Loucy (cell line): Measurements from ENCODE around the gene MYH14.

Source experiments
- H2AFZ ChIP-seq: fragments of 200-600 bp; sonication (generic); 2 replicates; pipeline ENCODE4 v1.6.0; 2016; ENCODE audit warnings: antibody characterized with exemption, mild to moderate bottlenecking, low read length, moderate library complexity
- H3F3A ChIP-seq: fragments of 200-600 bp; 2 replicates; pipeline ENCODE4 v1.6.0; 2016; ENCODE audit warnings: antibody characterized with exemption, low read depth, mild to moderate bottlenecking
- H3K27me3 ChIP-seq: fragments of 200-600 bp; sonication (generic); 2 replicates; pipeline ENCODE4 v1.6.1; 2014; ENCODE audit warnings: low read length, mild to moderate bottlenecking; ENCODE audit not compliant: insufficient read depth, poor library complexity, severe bottlenecking
- H3K36me3 ChIP-seq: fragments of 200-600 bp; sonication (generic); 2 replicates; pipeline ENCODE4 v1.6.1; 2016; ENCODE audit warnings: low read length; ENCODE audit not compliant: insufficient read depth
- H3K4me1 ChIP-seq: fragments of 200-600 bp; sonication (generic); 2 replicates; pipeline ENCODE4 v1.5.1; 2014; ENCODE audit warnings: low read length, mild to moderate bottlenecking; ENCODE audit not compliant: insufficient read depth, poor library complexity, severe bottlenecking
- H3K4me2 ChIP-seq: fragments of 200-600 bp; sonication (generic); 2 replicates; pipeline ENCODE4 v1.6.0; 2014; ENCODE audit warnings: antibody characterized with exemption, low read length, low read depth, mild to moderate bottlenecking; ENCODE audit not compliant: poor library complexity, severe bottlenecking
- H3K4me3 ChIP-seq: fragments of 200-600 bp; sonication (generic); 2 replicates; pipeline ENCODE4 v1.5.1; 2014; ENCODE audit warnings: low read length, mild to moderate bottlenecking, mixed read lengths; ENCODE audit not compliant: poor library complexity, severe bottlenecking
- H3K79me2 ChIP-seq: fragments of 200-600 bp; sonication (generic); 2 replicates; pipeline ENCODE4 v1.6.1; 2014; ENCODE audit warnings: low read length; ENCODE audit not compliant: insufficient read depth
- H3K9ac ChIP-seq: fragments of 200-600 bp; sonication (generic); 2 replicates; pipeline ENCODE4 v1.6.0; 2014; ENCODE audit warnings: mild to moderate bottlenecking, low read depth, low read length, moderate library complexity; ENCODE audit not compliant: poor library complexity, severe bottlenecking
- H3K9me2 ChIP-seq: fragments of 200-600 bp; sonication (generic); replicated peaks from 2 replicates; pipeline ENCODE4 v1.6.1; 2016; ENCODE audit warnings: low read depth, low read length, mixed read lengths
- H3K9me3 ChIP-seq: fragments of 200-600 bp; sonication (generic); 2 replicates; pipeline ENCODE4 v1.6.1; 2014; ENCODE audit warnings: mild to moderate bottlenecking, antibody characterized with exemption, low read length, low read depth; ENCODE audit not compliant: insufficient read depth
- H4K20me1 ChIP-seq: fragments of 200-600 bp; sonication (generic); 2 replicates; pipeline ENCODE4 v1.6.0; 2014; ENCODE audit warnings: antibody characterized with exemption, low read length, mild to moderate bottlenecking; ENCODE audit not compliant: insufficient read depth, poor library complexity, severe bottlenecking
- CTCF ChIP-seq: fragments of 200-600 bp; sonication (generic); conservative IDR thresholded peaks from 2 replicates; pipeline ENCODE4 v1.5.1; 2014; ENCODE audit warnings: mild to moderate bottlenecking, antibody characterized with exemption, low read length
- EZH2phosphoT487 ChIP-seq: fragments of 200-600 bp; IDR thresholded peaks from 2 replicates; pipeline ENCODE4 v1.6.1; 2018; ENCODE audit warnings: antibody characterized with exemption, mild to moderate bottlenecking, moderate library complexity, borderline replicate concordance

Gene MYH14

GRCh38 chr19:50189331-50189730 lies 14.1 kb upstream of the MYH14 start:
- TF ChIP-seq CTCF (no peak), EZH2phosphoT487 (no peak)
- Histone ChIP-seq H3K9ac (no peak overlapping the region), H3F3A (no peaks in the 10 kb centered on the region), H3K4me3 (no peak overlapping the region), H3K27me3 (no peaks in the 10 kb centered on the region), H3K9me3 (0 out of 2 replicates have a peak, but pooled peaks cover 3% of the 10 kb centered on the region), H3K36me3 (no peaks in the 10 kb centered on the region), H4K20me1 (no peaks in the 10 kb centered on the region), H3K4me1 (no peaks in the 10 kb centered on the region), H3K79me2 (no peaks in the 10 kb centered on the region), H3K9me2 (no peaks in the 10 kb centered on the region), H2AFZ (no peak overlapping the region), H3K4me2 (no peak overlapping the region)

DNA sequence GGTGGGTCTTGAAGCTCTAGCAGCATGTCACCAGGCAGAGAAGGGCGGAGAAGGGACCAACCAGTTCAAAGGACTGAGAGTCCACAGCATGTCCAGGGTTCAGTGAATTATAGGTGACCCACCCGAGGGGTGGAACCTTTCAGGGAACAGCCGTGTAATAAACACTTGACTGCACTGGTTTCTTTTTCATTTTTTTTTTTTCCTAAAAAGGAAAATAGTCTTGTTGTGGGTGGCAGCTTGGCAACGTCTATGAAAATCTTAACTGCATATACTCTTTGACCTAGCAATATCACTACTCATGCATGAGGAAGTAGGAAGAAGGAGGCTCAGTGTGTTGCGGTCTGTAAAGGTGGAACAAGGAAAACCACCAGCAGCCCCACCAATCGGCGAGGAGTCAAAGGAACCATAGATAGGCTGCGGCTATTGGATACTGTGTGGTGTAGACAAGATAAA lies 13.0 kb upstream of the MYH14 start:
- Histone ChIP-seq H3K27me3 (no peaks in the 10 kb centered on the region), H2AFZ (no peak overlapping the region), H3K9ac (no peak overlapping the region), H4K20me1 (no peaks in the 10 kb centered on the region), H3F3A (no peaks in the 10 kb centered on the region), H3K4me2 (no peak overlapping the region), H3K4me3 (no peak overlapping the region), H3K79me2 (no peaks in the 10 kb centered on the region), H3K36me3 (no peaks in the 10 kb centered on the region), H3K9me2 (no peaks in the 10 kb centered on the region), H3K4me1 (no peaks in the 10 kb centered on the region), H3K9me3 (0 out of 2 replicates have a peak, but pooled peaks cover 3% of the 10 kb centered on the region)
- no peak for TF ChIP-seq EZH2phosphoT487
- no peak for TF ChIP-seq CTCF

GRCh38 chr19:50191216-50191615 lies 12.2 kb upstream of the MYH14 start:
- Histone ChIP-seq H2AFZ (no peak overlapping the region), H3K9me2 (no peaks in the 10 kb centered on the region), H3K36me3 (no peaks in the 10 kb centered on the region), H3K4me3 (no peak overlapping the region), H3K9ac (no peak overlapping the region), H3K9me3 (no peaks in the 10 kb centered on the region), H3K27me3 (no peaks in the 10 kb centered on the region), H4K20me1 (no peaks in the 10 kb centered on the region), H3F3A (no peaks in the 10 kb centered on the region), H3K79me2 (no peaks in the 10 kb centered on the region), H3K4me2 (no peak overlapping the region), H3K4me1 (no peaks in the 10 kb centered on the region)
- no peak for TF ChIP-seq CTCF
- no peak for TF ChIP-seq EZH2phosphoT487
